ENCODE results near the gene PTX4.

DNA sequence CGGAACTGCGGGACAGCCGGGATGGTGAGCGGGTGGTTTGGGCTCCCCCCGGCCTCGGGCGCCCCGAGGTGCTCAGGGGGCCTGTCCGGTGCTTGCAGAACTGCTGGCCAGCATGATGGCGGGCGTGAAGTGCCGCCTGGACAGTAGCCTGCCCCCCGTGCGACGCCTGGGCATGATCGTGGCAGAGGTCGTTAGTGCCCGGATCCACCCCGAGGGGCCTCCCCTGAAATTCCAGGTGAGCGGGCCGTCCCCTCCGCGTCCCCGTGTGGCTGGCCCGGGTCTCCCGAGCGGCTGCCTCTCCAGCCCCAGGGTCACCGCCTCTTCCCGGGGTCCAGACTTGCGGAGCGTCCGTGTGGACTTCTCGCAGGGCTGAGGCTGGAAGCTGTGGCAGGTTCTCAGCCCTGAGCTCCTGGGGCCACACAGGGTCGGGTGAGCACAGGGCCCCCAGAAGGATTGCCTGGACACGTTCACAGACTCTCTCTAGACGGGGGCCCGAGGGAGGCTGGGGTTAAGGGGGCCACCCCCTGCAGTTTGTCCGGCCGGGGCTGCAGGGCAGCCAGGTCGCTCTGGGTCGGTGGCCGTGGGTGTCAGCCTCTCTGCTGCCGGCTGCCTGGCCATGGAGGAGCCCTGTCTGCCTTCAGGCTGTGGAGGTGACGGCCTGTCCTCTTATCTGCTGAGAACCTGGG, 11.9 kb upstream of the PTX4 start:
- TF ChIP-seq, protein P1, sequence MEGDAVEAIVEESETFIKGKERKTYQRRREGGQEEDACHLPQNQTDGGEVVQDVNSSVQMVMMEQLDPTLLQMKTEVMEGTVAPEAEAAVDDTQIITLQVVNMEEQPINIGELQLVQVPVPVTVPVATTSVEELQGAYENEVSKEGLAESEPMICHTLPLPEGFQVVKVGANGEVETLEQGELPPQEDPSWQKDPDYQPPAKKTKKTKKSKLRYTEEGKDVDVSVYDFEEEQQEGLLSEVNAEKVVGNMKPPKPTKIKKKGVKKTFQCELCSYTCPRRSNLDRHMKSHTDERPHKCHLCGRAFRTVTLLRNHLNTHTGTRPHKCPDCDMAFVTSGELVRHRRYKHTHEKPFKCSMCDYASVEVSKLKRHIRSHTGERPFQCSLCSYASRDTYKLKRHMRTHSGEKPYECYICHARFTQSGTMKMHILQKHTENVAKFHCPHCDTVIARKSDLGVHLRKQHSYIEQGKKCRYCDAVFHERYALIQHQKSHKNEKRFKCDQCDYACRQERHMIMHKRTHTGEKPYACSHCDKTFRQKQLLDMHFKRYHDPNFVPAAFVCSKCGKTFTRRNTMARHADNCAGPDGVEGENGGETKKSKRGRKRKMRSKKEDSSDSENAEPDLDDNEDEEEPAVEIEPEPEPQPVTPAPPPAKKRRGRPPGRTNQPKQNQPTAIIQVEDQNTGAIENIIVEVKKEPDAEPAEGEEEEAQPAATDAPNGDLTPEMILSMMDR (IDR thresholded peaks at IDR 0.05) = no peak
- no peak for TF ChIP-seq POLR2A (IDR thresholded peaks at IDR 0.05)
- no peak for TF ChIP-seq POLR2AphosphoS5 (IDR thresholded peaks at IDR 0.05; ENCODE audit: insufficient read depth in 1 of 2, low read depth in 1 of 2)
